Measurements from ENCODE around the gene GNAT3.

GNAT3 gene

GRCh38 chr7:80511964-80512363, at the start of gene GNAT3:
Gene GNAT3, minus strand, starts transcription at chr7:80512064. Its CDS starts 138 bp downstream, at chr7:80511926.
- no peak for DNase-seq

- DNase-seq = no peak
Observed at GRCh38 chr7:80558116-80558515, 46.3 kb upstream of the GNAT3 start.

GRCh38 chr7:80552031-80552694, 40.3 kb upstream of the GNAT3 start:
- no peak for DNase-seq

GRCh38 chr7:80550005-80550404, 38.1 kb upstream of the GNAT3 start:
- no peak for DNase-seq

- DNase-seq = no peak
Observed at GRCh38 chr7:80548840-80549530, 37.1 kb upstream of the GNAT3 start.

- DNase-seq = no peak
Observed at GRCh38 chr7:80542398-80542797, 30.5 kb upstream of the GNAT3 start.

- DNase-seq = no peak
Observed at GRCh38 chr7:80540836-80541235, 29.0 kb upstream of the GNAT3 start.

- DNase-seq = no peak
Observed at GRCh38 chr7:80537091-80537490, 25.2 kb upstream of the GNAT3 start.

- DNase-seq = no peak
Observed at GRCh38 chr7:80536426-80536825, 24.6 kb upstream of the GNAT3 start.

- no peak for DNase-seq
Observed at GRCh38 chr7:80533287-80533686, 21.4 kb upstream of the GNAT3 start.

- no peak for DNase-seq
Observed at GRCh38 chr7:80532153-80532552, 20.3 kb upstream of the GNAT3 start.

GRCh38 chr7:80530136-80530535, 18.3 kb upstream of the GNAT3 start:
- DNase-seq = no peak

GRCh38 chr7:80529362-80529761, 17.5 kb upstream of the GNAT3 start:
- DNase-seq = no peak

- DNase-seq = no peak
Observed at GRCh38 chr7:80528689-80529088, 16.8 kb upstream of the GNAT3 start.

GRCh38 chr7:80526472-80526871, 14.6 kb upstream of the GNAT3 start:
- no peak for DNase-seq

GRCh38 chr7:80524693-80525092, 12.8 kb upstream of the GNAT3 start:
- no peak for DNase-seq

- no peak for DNase-seq
Observed at GRCh38 chr7:80521809-80522208, 9.9 kb upstream of the GNAT3 start.

GRCh38 chr7:80520199-80520598, 8.3 kb upstream of the GNAT3 start:
- DNase-seq = no peak

- no peak for DNase-seq
Observed at GRCh38 chr7:80517282-80517747, 5.5 kb upstream of the GNAT3 start.

- DNase-seq = no peak
Observed at GRCh38 chr7:80515298-80515697, 3.4 kb upstream of the GNAT3 start.

- DNase-seq = no peak
Observed at GRCh38 chr7:80510021-80510420, 1.8 kb downstream of the GNAT3 start.

GRCh38 chr7:80508440-80508839, 3.4 kb downstream of the GNAT3 start:
- no peak for DNase-seq

GRCh38 chr7:80505900-80506500, 5.9 kb downstream of the GNAT3 start:
- DNase-seq = no peak

- DNase-seq = no peak
Observed at GRCh38 chr7:80500325-80500724, 11.5 kb downstream of the GNAT3 start.
